ENCODE results near the gene CMTM3. TPM values are rescaled to one million over a fixed set of nuclear protein-coding genes. Genes with fewer than 3 reads are reported as not detected.

Gene CMTM3
- total and polyA plus RNA-seq, 9 of the 15 experiments (the other 6 are each of a cell fraction or from before 2014, with no cell fraction given): 4.6 to 33.4 (median 17.5) TPM

DNA sequence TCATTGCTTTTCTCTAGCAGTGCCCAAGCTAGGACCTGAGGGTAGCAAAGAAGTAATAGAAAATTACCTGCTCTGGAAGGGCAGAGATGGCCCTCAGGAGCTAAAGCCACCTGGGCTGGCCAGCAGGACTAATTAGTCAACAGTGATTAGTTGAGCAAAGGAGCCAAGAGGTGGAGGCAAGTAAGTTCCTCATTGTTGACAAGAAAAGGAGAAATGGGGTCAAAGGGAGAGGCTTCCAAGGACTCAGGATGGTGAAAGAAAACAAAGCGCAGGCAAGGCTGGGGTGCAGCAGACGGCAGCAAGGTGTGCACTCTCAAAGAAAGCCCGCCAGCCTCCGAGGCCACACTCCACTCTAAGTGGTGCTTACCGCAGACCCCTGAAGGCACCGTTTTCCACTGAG, 47.5 kb downstream of the CMTM3 start:
- H3K4me1 ChIP-seq (replicated peaks in 1 of 2; ENCODE audit: control insufficient read depth in 2 of 2, insufficient read depth in 2 of 2, low read length in 2 of 2): peaks cover 0 to 7% of the 10 kb centered on the region in 2 experiments; a peak in 3 of 5 replicates
- WGBS (ENCODE audit: insufficient coverage, low coverage, missing lambda C conversion rate): 88% methylated on average over 6 of the region's 6 CpGs
- no peak overlapping the region for H3K4me3 ChIP-seq
- no peaks in the 10 kb centered on the region for H3K36me3 ChIP-seq (ENCODE audit: control insufficient read depth, insufficient read depth, low read length)
- no peaks in the 10 kb centered on the region for H3K9me1 ChIP-seq (ENCODE audit: control insufficient read depth, insufficient read depth, low read length)
- H3K27me3 ChIP-seq (ENCODE audit: control insufficient read depth in 2 of 2, insufficient read depth in 2 of 2, low read length in 2 of 2): no peaks in the 10 kb centered on the region
- H3K9ac ChIP-seq (ENCODE audit: insufficient read depth in 1 of 2, low read depth in 2 of 2, low read length in 2 of 2): no peak overlapping the region
- FAIRE-seq (no peak), ATAC-seq (no peak), DNase-seq (ENCODE audit: extremely low read depth in 1 of 4, low spot score in 3 of 4) (no peak)
- POLR2A ChIA-PET: interaction anchor here (0.6 to 1.9 kb wide), 9 partner anchors 9 to 84 kb away, joined by 3 to 15 read pairs (median 8); no protein-coding TSS in a partner anchor
- H3K79me2 ChIP-seq (ENCODE audit: control insufficient read depth, insufficient read depth, low read length): peaks cover 6% of the 10 kb centered on the region; the same call in 1 of the 3 replicates
- no peaks in the 10 kb centered on the region for H3K9me3 ChIP-seq (replicated peaks; ENCODE audit: control insufficient read depth, insufficient read depth, low read depth, low read length)
- in situ Hi-C loops (cut with MboI) (no loop called here), intact Hi-C loops (cut with micrococcal nuclease) (loop anchor here (2.0 kb wide), 1 partner anchor 43 kb away; no protein-coding TSS in a partner anchor)
- no peak overlapping the region for H3K27ac ChIP-seq (ENCODE audit: extremely low read depth, low read depth, low read length)
- CTCF ChIA-PET (ENCODE audit: low intra/inter-chr PET ratio): no interaction called here
- BruUV-seq (replicated peaks): no TSS peak
- H2AFZ ChIP-seq (ENCODE audit: low read depth, low read length): no peak overlapping the region
- H4K20me1 ChIP-seq (replicated peaks; ENCODE audit: control insufficient read depth, insufficient read depth, low read length): peaks cover 3% of the 10 kb centered on the region; the same call in 1 of the 2 replicates
- no peak for TF ChIP-seq POLR2H (tag; IDR thresholded peaks at IDR 0.05; ENCODE audit: low read depth)
- TF ChIP-seq, protein P1, sequence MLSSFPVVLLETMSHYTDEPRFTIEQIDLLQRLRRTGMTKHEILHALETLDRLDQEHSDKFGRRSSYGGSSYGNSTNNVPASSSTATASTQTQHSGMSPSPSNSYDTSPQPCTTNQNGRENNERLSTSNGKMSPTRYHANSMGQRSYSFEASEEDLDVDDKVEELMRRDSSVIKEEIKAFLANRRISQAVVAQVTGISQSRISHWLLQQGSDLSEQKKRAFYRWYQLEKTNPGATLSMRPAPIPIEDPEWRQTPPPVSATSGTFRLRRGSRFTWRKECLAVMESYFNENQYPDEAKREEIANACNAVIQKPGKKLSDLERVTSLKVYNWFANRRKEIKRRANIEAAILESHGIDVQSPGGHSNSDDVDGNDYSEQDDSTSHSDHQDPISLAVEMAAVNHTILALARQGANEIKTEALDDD (IDR thresholded peaks at IDR 0.05): 0 out of 2 replicates have a peak, but pooled peaks have one; percentile 26
- H3K4me2 ChIP-seq (ENCODE audit: insufficient read depth, low read length): no peak overlapping the region

DNA sequence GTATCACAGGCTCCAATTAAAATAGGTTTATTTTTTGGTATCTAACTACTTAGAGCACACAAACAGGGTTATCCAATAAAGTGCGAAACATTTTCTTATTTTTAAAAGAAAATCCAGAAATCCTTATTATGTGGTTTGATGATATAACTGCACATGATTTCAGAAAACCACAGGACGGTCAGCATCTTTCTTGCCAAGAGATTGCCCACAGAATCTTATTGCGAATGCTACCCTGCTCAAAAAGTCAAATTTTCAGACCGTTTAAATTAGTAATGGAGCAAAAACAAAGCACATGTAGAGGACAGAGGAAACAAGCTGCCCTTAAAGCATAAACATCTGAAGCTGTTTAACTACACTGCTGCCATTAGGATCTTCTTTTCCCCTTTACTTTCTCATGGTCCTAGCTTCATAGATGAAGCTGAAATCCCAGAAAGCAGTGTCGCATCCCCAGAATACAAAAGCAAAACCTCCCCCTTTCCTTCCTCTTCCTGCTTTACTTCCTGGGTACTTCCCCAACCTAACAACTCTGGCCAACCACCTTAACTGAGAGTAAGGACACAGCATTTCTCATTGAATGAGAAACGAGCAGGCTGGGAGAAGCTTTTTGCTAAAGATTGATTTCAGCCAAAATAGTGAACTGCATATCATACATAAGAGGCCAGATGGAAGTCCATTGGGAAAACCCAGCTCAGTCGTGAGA, 48.3 kb downstream of the CMTM3 start:
- no peak overlapping the region for H3K4me3 ChIP-seq
- H2AFZ ChIP-seq (ENCODE audit: low read depth, low read length): no peak overlapping the region
- H3K9me3 ChIP-seq (replicated peaks; ENCODE audit: control insufficient read depth, insufficient read depth, low read depth, low read length): no peaks in the 10 kb centered on the region
- H3K4me1 ChIP-seq (replicated peaks in 1 of 2; ENCODE audit: control insufficient read depth in 2 of 2, insufficient read depth in 2 of 2, low read length in 2 of 2): peaks cover 0 to 7% of the 10 kb centered on the region in 2 experiments; a peak in 3 of 5 replicates
- no TSS peak for BruUV-seq (replicated peaks)
- TF ChIP-seq, protein P2, sequence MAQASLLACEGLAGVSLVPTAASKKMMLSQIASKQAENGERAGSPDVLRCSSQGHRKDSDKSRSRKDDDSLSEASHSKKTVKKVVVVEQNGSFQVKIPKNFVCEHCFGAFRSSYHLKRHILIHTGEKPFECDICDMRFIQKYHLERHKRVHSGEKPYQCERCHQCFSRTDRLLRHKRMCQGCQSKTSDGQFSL (CRISPR knock-in tag; IDR thresholded peaks at IDR 0.05): no peak
- TF ChIP-seq, protein P2 (tag; IDR thresholded peaks at IDR 0.05): no peak
- TF ChIP-seq SLC30A9 (CRISPR knock-in tag; IDR thresholded peaks at IDR 0.05) (no peak), ZNF212 (CRISPR knock-in tag; IDR thresholded peaks at IDR 0.05) (no peak)
- peaks cover 3% of the 10 kb centered on the region; the same call in 1 of the 2 replicates for H4K20me1 ChIP-seq (replicated peaks; ENCODE audit: control insufficient read depth, insufficient read depth, low read length)
- WGBS (ENCODE audit: insufficient coverage, low coverage, missing lambda C conversion rate): 53% methylated on average over 7 of the region's 7 CpGs
- H3K27ac ChIP-seq (ENCODE audit: extremely low read depth, low read depth, low read length): no peak overlapping the region
- H3K27me3 ChIP-seq (ENCODE audit: control insufficient read depth in 2 of 2, insufficient read depth in 2 of 2, low read length in 2 of 2): no peaks in the 10 kb centered on the region
- no peak overlapping the region for H3K9ac ChIP-seq (ENCODE audit: insufficient read depth in 1 of 2, low read depth in 2 of 2, low read length in 2 of 2)
- no peak overlapping the region for H3K4me2 ChIP-seq (ENCODE audit: insufficient read depth, low read length)
- ChIA-PET POLR2A (interaction anchor here (0.8 kb wide), 1 partner anchor 43 kb away, joined by 3 read pairs; no protein-coding TSS in a partner anchor), CTCF (ENCODE audit: low intra/inter-chr PET ratio) (no interaction called here)
- intact Hi-C loops (cut with micrococcal nuclease): no loop called here
- ATAC-seq: no peak
- no peaks in the 10 kb centered on the region for H3K9me1 ChIP-seq (ENCODE audit: control insufficient read depth, insufficient read depth, low read length)
- no peak for DNase-seq (ENCODE audit: extremely low read depth in 1 of 4, low spot score in 3 of 4)
- H3K36me3 ChIP-seq (ENCODE audit: control insufficient read depth, insufficient read depth, low read length): no peaks in the 10 kb centered on the region
- peaks cover 6% of the 10 kb centered on the region; the same call in 2 of the 3 replicates for H3K79me2 ChIP-seq (ENCODE audit: control insufficient read depth, insufficient read depth, low read length)
- no peak for FAIRE-seq
- in situ Hi-C loops (cut with MboI): no loop called here
